Panc1 (cell line): ENCODE measurements around the gene TBC1D2. TPM values are rescaled to one million over a fixed set of nuclear protein-coding genes. Genes with fewer than 3 reads are reported as not detected.

Source experiments
- ATAC-seq: fragments of 200-7000 bp; cut with Tn5 transposase; 2 replicates; pipeline ENCODE4 v1.9.1; 2020; ENCODE audit warnings: mild to moderate bottlenecking, moderate library complexity
- BruUV-seq: library from RNA; stranded (reverse); fragments of 400-500 nt; replicated peaks from 2 replicates; lab custom pipeline; 2021; lab: Mats Ljungman, UMichigan
- CTCF ChIA-PET: fragments of 300-600 bp; sonication (Branson Sonifier 250); formaldehyde crosslinking; loops from one replicate; lab custom pipeline; 2022; ENCODE audit warnings: antibody characterized with exemption; lab: Charles Lee
- POLR2A ChIA-PET: fragments of 300-600 bp; sonication (Branson Sonifier 250); formaldehyde crosslinking; loops from one replicate; lab custom pipeline; 2022; ENCODE audit warnings: antibody characterized with exemption; lab: Charles Lee
- DNase-seq: peaks from one replicate; pipeline ENCODE4 v3.0.0-alpha.2; 2010; ENCODE audit warnings: low read depth, low spot score
- H3K27ac ChIP-seq: 2 replicates; pipeline ENCODE4 v1.5.1; 2011; ENCODE audit warnings: mild to moderate bottlenecking, low read length, inconsistent platforms
- H3K27me3 ChIP-seq: fragments of 200-500 bp; sonication (Bioruptor generic); 2 replicates; pipeline ENCODE4 v1.6.0; 2014; ENCODE audit warnings: low read length, inconsistent platforms; ENCODE audit not compliant: control insufficient read depth, insufficient read depth
- H3K36me3 ChIP-seq: fragments of 200-500 bp; sonication (Bioruptor generic); 2 replicates; pipeline ENCODE4 v1.5.1; 2014; ENCODE audit warnings: inconsistent platforms, mild to moderate bottlenecking, low read length, moderate library complexity; ENCODE audit not compliant: control insufficient read depth, insufficient read depth
- H3K4me1 ChIP-seq: 2 replicates; pipeline ENCODE4 v1.5.1; 2011; ENCODE audit warnings: inconsistent platforms, mild to moderate bottlenecking, low read length, moderate library complexity; ENCODE audit not compliant: control insufficient read depth, insufficient read depth
- H3K4me3 ChIP-seq, 2 experiments: 2 replicates each; pipeline ENCODE4 v1.5.1; 2011 to 2012; ENCODE audit warnings: low read depth in 2 of 2, low read length in 2 of 2, mild to moderate bottlenecking in 2 of 2, inconsistent platforms in 1 of 2, moderate library complexity in 1 of 2
- H3K9me3 ChIP-seq: fragments of 200-500 bp; sonication (Bioruptor generic); 2 replicates; pipeline ENCODE4 v1.5.1; 2014; ENCODE audit warnings: low read depth, mild to moderate bottlenecking, inconsistent platforms, low read length, moderate library complexity; ENCODE audit not compliant: control insufficient read depth, insufficient read depth
- POLR2AphosphoS5 ChIP-seq: IDR thresholded peaks from 2 replicates; pipeline ENCODE4 v1.6.1; 2012; ENCODE audit warnings: mild to moderate bottlenecking, low read depth, low read length, moderate library complexity
- SIN3A ChIP-seq: IDR thresholded peaks from 2 replicates; pipeline ENCODE4 v1.6.1; 2012; ENCODE audit warnings: low read depth, mild to moderate bottlenecking, low read length, moderate library complexity, borderline replicate concordance; ENCODE audit not compliant: insufficient read depth
- TCF7L2 ChIP-seq: IDR thresholded peaks from 2 replicates; pipeline ENCODE4 v1.6.1; 2011; ENCODE audit warnings: mild to moderate bottlenecking, low read depth, low read length, inconsistent platforms
- in situ Hi-C: cut with HindIII; loops from 2 replicates; pipeline ENCODE4 v1.10.0; 2016; ENCODE audit warnings: low sequenced_read_pairs, low pct_unique_long_range_greater_than_20kb
- intact Hi-C: fragments of 100-400 bp; cut with micrococcal nuclease; formaldehyde crosslinking; loops from one replicate; pipeline ENCODE4 v1.10.0; 2022; ENCODE audit not compliant: unreplicated experiment
- total RNA-seq: library from RNA; stranded (reverse); gene quantifications from one replicate; pipeline ENCODE4 v1.2.1, GENCODE V29; 2021; ENCODE audit not compliant: unreplicated experiment
- TF ChIP-seq, protein P1 (sequence below), 2 experiments: IDR thresholded peaks; 2 replicates each; pipeline ENCODE4 v1.6.1; 2011 to 2012; ENCODE audit warnings: low read depth in 2 of 2, control low read depth in 1 of 2, low read length in 1 of 2, mild to moderate bottlenecking in 1 of 2, moderate library complexity in 1 of 2; ENCODE audit not compliant: insufficient read depth in 1 of 2
- TF ChIP-seq, protein P2 (sequence below): fragments of 450-650 bp; IDR thresholded peaks from 2 replicates; pipeline ENCODE4 v1.5.1; 2017; ENCODE audit warnings: mild to moderate bottlenecking

The TBC1D2 gene
- total RNA-seq, 1 experiment from 2014 or later, result 2.4 TPM

- H3K4me3 ChIP-seq, result no peak overlapping the region
- H3K36me3 ChIP-seq, result no peaks in the 10 kb centered on the region
- no peaks in the 10 kb centered on the region for H3K27me3 ChIP-seq
- ATAC-seq, result no peak
- H3K27ac ChIP-seq, result no peak overlapping the region
- ChIA-PET POLR2A (no interaction called here), CTCF (no interaction called here)
- TF ChIP-seq TCF7L2 (no peak), SIN3A (no peak), POLR2AphosphoS5 (no peak)
- TF ChIP-seq, protein P1, sequence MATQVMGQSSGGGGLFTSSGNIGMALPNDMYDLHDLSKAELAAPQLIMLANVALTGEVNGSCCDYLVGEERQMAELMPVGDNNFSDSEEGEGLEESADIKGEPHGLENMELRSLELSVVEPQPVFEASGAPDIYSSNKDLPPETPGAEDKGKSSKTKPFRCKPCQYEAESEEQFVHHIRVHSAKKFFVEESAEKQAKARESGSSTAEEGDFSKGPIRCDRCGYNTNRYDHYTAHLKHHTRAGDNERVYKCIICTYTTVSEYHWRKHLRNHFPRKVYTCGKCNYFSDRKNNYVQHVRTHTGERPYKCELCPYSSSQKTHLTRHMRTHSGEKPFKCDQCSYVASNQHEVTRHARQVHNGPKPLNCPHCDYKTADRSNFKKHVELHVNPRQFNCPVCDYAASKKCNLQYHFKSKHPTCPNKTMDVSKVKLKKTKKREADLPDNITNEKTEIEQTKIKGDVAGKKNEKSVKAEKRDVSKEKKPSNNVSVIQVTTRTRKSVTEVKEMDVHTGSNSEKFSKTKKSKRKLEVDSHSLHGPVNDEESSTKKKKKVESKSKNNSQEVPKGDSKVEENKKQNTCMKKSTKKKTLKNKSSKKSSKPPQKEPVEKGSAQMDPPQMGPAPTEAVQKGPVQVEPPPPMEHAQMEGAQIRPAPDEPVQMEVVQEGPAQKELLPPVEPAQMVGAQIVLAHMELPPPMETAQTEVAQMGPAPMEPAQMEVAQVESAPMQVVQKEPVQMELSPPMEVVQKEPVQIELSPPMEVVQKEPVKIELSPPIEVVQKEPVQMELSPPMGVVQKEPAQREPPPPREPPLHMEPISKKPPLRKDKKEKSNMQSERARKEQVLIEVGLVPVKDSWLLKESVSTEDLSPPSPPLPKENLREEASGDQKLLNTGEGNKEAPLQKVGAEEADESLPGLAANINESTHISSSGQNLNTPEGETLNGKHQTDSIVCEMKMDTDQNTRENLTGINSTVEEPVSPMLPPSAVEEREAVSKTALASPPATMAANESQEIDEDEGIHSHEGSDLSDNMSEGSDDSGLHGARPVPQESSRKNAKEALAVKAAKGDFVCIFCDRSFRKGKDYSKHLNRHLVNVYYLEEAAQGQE (IDR thresholded peaks at IDR 0.05; ENCODE audit: insufficient read depth in 1 of 2, low read depth in 2 of 2, low read length in 1 of 2), result no peak
- TF ChIP-seq, protein P2, sequence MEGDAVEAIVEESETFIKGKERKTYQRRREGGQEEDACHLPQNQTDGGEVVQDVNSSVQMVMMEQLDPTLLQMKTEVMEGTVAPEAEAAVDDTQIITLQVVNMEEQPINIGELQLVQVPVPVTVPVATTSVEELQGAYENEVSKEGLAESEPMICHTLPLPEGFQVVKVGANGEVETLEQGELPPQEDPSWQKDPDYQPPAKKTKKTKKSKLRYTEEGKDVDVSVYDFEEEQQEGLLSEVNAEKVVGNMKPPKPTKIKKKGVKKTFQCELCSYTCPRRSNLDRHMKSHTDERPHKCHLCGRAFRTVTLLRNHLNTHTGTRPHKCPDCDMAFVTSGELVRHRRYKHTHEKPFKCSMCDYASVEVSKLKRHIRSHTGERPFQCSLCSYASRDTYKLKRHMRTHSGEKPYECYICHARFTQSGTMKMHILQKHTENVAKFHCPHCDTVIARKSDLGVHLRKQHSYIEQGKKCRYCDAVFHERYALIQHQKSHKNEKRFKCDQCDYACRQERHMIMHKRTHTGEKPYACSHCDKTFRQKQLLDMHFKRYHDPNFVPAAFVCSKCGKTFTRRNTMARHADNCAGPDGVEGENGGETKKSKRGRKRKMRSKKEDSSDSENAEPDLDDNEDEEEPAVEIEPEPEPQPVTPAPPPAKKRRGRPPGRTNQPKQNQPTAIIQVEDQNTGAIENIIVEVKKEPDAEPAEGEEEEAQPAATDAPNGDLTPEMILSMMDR, result no peak
- no peaks in the 10 kb centered on the region for H3K4me1 ChIP-seq
- BruUV-seq, result no TSS peak
- in situ Hi-C loops, result no loop called here
- no peak for DNase-seq
- no peaks in the 10 kb centered on the region for H3K9me3 ChIP-seq
- intact Hi-C loops, result no loop called here
Measured at GRCh38 chr9:98287384-98287783, 31.9 kb upstream of the TBC1D2 start.

DNA sequence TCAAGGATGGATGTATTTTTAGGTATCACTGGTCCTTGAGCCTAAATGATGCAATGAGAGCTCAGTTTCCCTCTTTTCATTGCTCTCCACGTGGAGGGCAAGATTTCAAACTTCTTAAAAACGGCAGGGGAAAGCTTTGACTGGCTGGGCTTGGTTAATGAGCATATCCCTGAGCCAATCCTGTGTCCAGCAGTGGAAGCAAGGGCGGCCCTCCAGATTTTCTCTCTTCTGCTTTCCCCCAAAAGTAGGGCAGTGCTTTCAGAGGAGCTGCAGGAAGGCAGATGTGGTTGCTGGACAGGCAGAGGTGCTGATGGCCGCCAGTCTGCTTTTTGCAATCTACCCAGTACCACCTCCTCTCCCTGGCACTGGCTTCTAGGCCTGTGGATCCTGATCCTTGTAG, 30.0 kb upstream of the TBC1D2 start:
- Histone ChIP-seq H3K4me3 (no peak overlapping the region), H3K27me3 (no peaks in the 10 kb centered on the region), H3K9me3 (no peaks in the 10 kb centered on the region), H3K36me3 (no peaks in the 10 kb centered on the region), H3K4me1 (no peaks in the 10 kb centered on the region), H3K27ac (no peak overlapping the region)
- intact Hi-C loops (no loop called here), in situ Hi-C loops (no loop called here)
- TF ChIP-seq, protein P1 (IDR thresholded peaks at IDR 0.05; ENCODE audit: insufficient read depth in 1 of 2, low read depth in 2 of 2, low read length in 1 of 2), result no peak
- TF ChIP-seq TCF7L2 (no peak), SIN3A (no peak), POLR2AphosphoS5 (no peak)
- TF ChIP-seq, protein P2, result no peak
- DNase-seq (no peak), ATAC-seq (no peak)
- ChIA-PET CTCF (no interaction called here), POLR2A (no interaction called here)
- no TSS peak for BruUV-seq
